DND-41 (cell line): ENCODE measurements around the gene TMEM45B.

Experiments
- EZH2 ChIP-seq: IDR thresholded peaks from 3 replicates; pipeline ENCODE4 v1.6.1; 2012; ENCODE audit warnings: borderline replicate concordance, low read depth, mild to moderate bottlenecking, moderate library complexity, low read length, inconsistent platforms; ENCODE audit not compliant: severe bottlenecking
- TF ChIP-seq, protein P1 (sequence below): IDR thresholded peaks from 2 replicates; pipeline ENCODE4 v1.5.1; 2012; ENCODE audit warnings: borderline replicate concordance, low read length, moderate library complexity, mild to moderate bottlenecking; ENCODE audit not compliant: poor library complexity, severe bottlenecking; ENCODE audit errors: extremely low read depth

DNA sequence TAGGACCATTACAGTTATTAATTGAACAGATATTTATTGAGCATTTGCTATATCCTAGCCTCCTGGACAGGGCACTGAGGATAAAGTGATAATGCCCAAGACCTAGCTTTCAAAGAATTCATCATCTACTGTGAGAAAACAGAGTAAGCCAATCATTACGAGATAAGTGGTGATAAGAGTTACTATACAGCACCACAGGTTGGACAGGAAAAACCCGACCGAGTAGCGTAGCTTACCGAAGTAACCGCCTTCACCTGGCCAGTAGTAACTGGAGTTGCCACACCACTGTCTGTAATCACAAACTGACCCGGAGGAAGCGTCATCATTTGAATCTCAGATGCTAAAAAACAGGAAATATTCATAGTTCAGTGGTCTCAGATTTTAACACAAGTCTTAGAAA is 89.8 kb downstream of the TMEM45B start:
- TF ChIP-seq, protein P1, sequence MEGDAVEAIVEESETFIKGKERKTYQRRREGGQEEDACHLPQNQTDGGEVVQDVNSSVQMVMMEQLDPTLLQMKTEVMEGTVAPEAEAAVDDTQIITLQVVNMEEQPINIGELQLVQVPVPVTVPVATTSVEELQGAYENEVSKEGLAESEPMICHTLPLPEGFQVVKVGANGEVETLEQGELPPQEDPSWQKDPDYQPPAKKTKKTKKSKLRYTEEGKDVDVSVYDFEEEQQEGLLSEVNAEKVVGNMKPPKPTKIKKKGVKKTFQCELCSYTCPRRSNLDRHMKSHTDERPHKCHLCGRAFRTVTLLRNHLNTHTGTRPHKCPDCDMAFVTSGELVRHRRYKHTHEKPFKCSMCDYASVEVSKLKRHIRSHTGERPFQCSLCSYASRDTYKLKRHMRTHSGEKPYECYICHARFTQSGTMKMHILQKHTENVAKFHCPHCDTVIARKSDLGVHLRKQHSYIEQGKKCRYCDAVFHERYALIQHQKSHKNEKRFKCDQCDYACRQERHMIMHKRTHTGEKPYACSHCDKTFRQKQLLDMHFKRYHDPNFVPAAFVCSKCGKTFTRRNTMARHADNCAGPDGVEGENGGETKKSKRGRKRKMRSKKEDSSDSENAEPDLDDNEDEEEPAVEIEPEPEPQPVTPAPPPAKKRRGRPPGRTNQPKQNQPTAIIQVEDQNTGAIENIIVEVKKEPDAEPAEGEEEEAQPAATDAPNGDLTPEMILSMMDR = no peak
- TF ChIP-seq EZH2 = no peak
